ENCODE measurements around the gene FANCD2. TPM values are rescaled to one million over a fixed set of nuclear protein-coding genes. Genes with fewer than 3 reads are reported as not detected.
A peak's percentile ranks its signal among the peaks of the same experiment; 100 is the strongest.

FANCD2 gene
- total and polyA plus RNA-seq, 9 donors: 2.0 to 4.3 (median 3.4) TPM

DNA sequence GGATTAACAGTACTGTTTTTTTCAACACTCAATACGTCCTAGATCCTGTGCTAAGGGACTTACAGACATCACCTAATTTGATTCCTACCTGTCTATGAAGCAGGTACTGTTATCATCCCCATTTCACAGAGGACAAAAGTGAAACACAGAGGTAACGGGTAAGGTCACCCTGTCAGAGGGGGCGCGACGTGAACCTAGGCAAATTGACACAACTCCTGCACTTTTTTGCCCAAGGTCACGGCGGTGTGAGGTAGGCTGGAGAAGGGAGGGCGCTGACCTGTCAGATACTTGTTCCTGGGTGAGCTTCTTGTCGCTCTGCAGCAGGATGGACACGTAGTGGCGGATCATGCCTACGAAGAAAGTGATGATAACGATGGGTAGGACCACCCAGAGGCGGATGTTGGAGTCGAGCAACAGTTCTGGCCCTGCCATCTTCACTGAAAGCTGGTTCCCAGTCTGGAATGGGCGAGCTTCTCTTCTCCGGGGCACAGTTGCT is 40.0 kb upstream of the FANCD2 start:
- intact Hi-C loops (cut with DNase I): no loop called here
- Histone ChIP-seq H3K4me1 (ENCODE audit: insufficient read depth) (peaks cover 11% of the 10 kb centered on the region), H3K9me3 (no peaks in the 10 kb centered on the region), H3K4me3 (peak overlapping the region; percentile 77), H3K36me3 (no peaks in the 10 kb centered on the region), H3K27ac (peak overlapping the region in 1 of 2 donors; percentile 49), H3K27me3 (no peaks in the 10 kb centered on the region)
- no peak for TF ChIP-seq POLR2A (IDR thresholded peaks at IDR 0.05)
- no peak for TF ChIP-seq EP300 (IDR thresholded peaks at IDR 0.05)
- TF ChIP-seq, protein P1, sequence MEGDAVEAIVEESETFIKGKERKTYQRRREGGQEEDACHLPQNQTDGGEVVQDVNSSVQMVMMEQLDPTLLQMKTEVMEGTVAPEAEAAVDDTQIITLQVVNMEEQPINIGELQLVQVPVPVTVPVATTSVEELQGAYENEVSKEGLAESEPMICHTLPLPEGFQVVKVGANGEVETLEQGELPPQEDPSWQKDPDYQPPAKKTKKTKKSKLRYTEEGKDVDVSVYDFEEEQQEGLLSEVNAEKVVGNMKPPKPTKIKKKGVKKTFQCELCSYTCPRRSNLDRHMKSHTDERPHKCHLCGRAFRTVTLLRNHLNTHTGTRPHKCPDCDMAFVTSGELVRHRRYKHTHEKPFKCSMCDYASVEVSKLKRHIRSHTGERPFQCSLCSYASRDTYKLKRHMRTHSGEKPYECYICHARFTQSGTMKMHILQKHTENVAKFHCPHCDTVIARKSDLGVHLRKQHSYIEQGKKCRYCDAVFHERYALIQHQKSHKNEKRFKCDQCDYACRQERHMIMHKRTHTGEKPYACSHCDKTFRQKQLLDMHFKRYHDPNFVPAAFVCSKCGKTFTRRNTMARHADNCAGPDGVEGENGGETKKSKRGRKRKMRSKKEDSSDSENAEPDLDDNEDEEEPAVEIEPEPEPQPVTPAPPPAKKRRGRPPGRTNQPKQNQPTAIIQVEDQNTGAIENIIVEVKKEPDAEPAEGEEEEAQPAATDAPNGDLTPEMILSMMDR (IDR thresholded peaks at IDR 0.05): no peak
- DNase-seq: no peak
- 0 to 1% (median 0%) methylated on average over 17 of the region's 17 CpGs for WGBS, 3 donors

DNA sequence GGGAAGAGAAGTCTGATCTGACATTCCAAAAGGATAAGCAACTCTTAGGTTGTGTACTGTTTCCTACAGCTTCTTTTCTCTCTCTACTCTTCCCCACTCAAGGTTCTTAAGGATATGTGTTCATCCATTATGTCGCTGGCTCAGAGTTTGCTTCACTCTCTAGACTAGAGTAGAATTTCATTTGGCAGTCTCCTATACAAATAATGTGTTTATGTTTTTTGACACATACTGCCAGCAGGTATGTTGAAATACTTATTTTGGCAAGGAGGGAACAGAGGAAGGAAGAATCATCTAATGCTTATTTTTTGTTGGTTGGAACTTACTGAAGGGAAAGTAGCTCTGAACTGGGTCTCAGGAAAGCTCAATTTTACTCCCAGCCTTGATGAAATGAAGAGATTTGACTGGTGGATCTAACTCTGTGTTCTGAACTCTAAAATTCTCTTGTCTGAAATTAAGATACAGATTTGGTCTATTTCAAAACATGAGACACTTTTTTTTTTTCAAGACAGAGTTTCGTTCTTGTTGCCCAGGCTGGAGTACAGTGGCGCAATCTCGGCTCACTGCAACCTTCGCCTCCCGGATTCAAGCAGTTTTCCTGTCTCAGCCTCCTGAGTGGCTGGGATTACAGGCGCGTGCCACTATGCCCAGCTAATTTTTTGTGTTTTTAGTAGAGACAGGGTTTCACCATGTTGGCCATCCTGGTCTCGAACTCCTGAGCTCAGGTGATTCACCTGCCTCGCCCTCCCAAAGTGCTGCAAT is 32.0 kb upstream of the FANCD2 start:
- no peak overlapping the region for H3K27ac ChIP-seq
- WGBS, 3 donors: 90 to 94% (median 94%) methylated on average over 10 of the region's 10 CpGs
- no peak for DNase-seq

DNA sequence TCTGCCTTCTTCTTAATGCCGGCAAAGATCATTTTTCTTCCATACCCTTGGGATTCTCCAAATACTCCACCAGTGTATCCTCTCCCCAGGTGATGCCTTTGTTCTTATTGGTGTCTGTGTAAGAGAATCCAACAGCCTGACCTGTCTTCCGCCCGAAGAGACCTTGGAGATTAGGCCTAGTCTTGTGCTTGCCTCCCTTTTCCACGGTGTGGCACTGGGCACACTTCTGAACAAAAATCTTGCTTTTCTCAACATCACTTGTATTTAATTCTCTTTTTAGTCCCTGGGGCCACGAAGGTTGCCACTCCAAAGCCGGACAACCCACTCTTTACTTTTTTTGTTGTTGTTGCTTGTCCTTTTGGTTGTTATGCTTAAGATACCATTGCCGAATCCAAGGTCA is 25.6 kb upstream of the FANCD2 start:
- Histone ChIP-seq H3K9me3 (no peaks in the 10 kb centered on the region), H3K4me1 (ENCODE audit: insufficient read depth) (no peaks in the 10 kb centered on the region), H3K4me3 (no peak overlapping the region), H3K27me3 (no peaks in the 10 kb centered on the region), H3K27ac (no peak overlapping the region), H3K36me3 (no peaks in the 10 kb centered on the region)
- intact Hi-C loops (cut with DNase I): no loop called here
- no peak for DNase-seq
- 70 to 91% (median 85%) methylated on average over 7 of the region's 7 CpGs for WGBS, 3 donors
- TF ChIP-seq, protein P1 (IDR thresholded peaks at IDR 0.05): no peak
- TF ChIP-seq POLR2A (IDR thresholded peaks at IDR 0.05) (no peak), EP300 (IDR thresholded peaks at IDR 0.05) (no peak)

More for the DNA sequence above, 32.0 kb upstream of the FANCD2 start:
- intact Hi-C loops (cut with DNase I): no loop called here
- Histone ChIP-seq H3K27me3 (no peaks in the 10 kb centered on the region), H3K4me3 (no peak overlapping the region), H3K4me1 (ENCODE audit: insufficient read depth) (no peaks in the 10 kb centered on the region), H3K36me3 (no peaks in the 10 kb centered on the region), H3K9me3 (no peaks in the 10 kb centered on the region)
- TF ChIP-seq, protein P1 (IDR thresholded peaks at IDR 0.05): no peak
- no peak for TF ChIP-seq EP300 (IDR thresholded peaks at IDR 0.05)
- TF ChIP-seq POLR2A (IDR thresholded peaks at IDR 0.05): no peak

DNA sequence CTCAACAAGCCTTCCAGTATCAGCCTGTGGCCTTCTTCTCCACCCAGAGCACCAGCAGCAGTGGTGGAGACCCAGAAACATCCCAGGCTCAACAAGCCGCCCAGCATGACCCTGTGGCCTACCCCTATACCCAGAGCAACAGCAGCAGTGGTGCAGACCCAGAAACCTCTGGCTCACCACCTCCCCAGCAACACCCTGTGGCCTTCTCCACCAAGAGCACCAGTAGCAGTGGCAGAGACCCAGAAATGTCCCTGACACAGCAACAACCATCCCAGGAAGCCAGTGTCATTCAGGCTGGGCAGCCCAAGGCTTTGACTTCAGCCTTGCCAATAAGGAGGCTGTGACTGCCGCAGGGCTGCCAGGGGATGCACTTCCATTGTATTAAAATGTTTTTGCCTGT is 23.3 kb upstream of the FANCD2 start:
- no peaks in the 10 kb centered on the region for H3K36me3 ChIP-seq
- TF ChIP-seq, protein P1 (IDR thresholded peaks at IDR 0.05): no peak
- TF ChIP-seq EP300 (IDR thresholded peaks at IDR 0.05) (no peak), POLR2A (IDR thresholded peaks at IDR 0.05) (no peak)
- intact Hi-C loops (cut with DNase I): no loop called here
- DNase-seq: no peak
- no peak overlapping the region for H3K4me3 ChIP-seq
- H3K9me3 ChIP-seq: no peaks in the 10 kb centered on the region
- H3K27me3 ChIP-seq: no peaks in the 10 kb centered on the region
- WGBS, 3 donors: 95 to 98% (median 95%) methylated on average over 2 of the region's 2 CpGs
- H3K27ac ChIP-seq: no peak overlapping the region
- no peaks in the 10 kb centered on the region for H3K4me1 ChIP-seq (ENCODE audit: insufficient read depth)
